ENCODE data around the gene EMILIN2. TPM values are rescaled to one million over a fixed set of nuclear protein-coding genes. Genes with fewer than 3 reads are reported as not detected.

EMILIN2 gene
- polyA plus RNA-seq, 1 donor (not counting 4 experiments of a cell fraction or from before 2014, with no cell fraction given), result 0.07 TPM

- Histone ChIP-seq H3K4me1 (ENCODE audit: control insufficient read depth, extremely low read depth, insufficient read depth, low read length) (no peaks in the 10 kb centered on the region), H2AFZ (ENCODE audit: control insufficient read depth, low read length) (no peak overlapping the region), H3K36me3 (ENCODE audit: control insufficient read depth in 2 of 2, extremely low read depth in 1 of 2, insufficient read depth in 2 of 2, low read length in 2 of 2) (peaks cover 0 to 3% of the 10 kb centered on the region in 2 experiments), H3K9me1 (ENCODE audit: control insufficient read depth, extremely low read depth, insufficient read depth, low read length) (no peaks in the 10 kb centered on the region), H4K20me1 (ENCODE audit: control insufficient read depth, extremely low read depth, insufficient read depth, low read length) (no peaks in the 10 kb centered on the region), H3K9me3 (ENCODE audit: control insufficient read depth, low read depth, low read length) (no peaks in the 10 kb centered on the region), H3K4me3 (ENCODE audit: control insufficient read depth in 2 of 3, extremely low read depth in 1 of 3, insufficient read depth in 2 of 3, low read depth in 1 of 3, low read length in 3 of 3) (no peak overlapping the region), H3K4me2 (ENCODE audit: control insufficient read depth, extremely low read depth, insufficient read depth, low read depth, low read length) (no peak overlapping the region), H3K27me3 (ENCODE audit: control insufficient read depth, extremely low read depth, insufficient read depth, low read length) (no peaks in the 10 kb centered on the region), H3K27ac (ENCODE audit: control insufficient read depth, insufficient read depth, low read length) (no peak overlapping the region), H3K79me2 (ENCODE audit: control insufficient read depth, insufficient read depth, low read length) (no peaks in the 10 kb centered on the region), H3K9ac (ENCODE audit: control insufficient read depth, extremely low read depth, insufficient read depth, low read length) (no peak overlapping the region)
- no peak for DNase-seq (ENCODE audit: low read depth, low spot score)
- dilution Hi-C loops (cut with MboI; ENCODE audit: extremely low pct_ligation_motif_present, low sequenced_read_pairs), result no loop called here
- TF ChIP-seq EZH2 (IDR thresholded peaks at IDR 0.05; ENCODE audit: low read length) (no peak), CTCF (optimal IDR thresholded peaks at IDR 0.05 in 1 of 3, IDR thresholded peaks at IDR 0.05 in 1 of 3, conservative IDR thresholded peaks at IDR 0.05 in 1 of 3; ENCODE audit: extremely low read depth in 1 of 3, insufficient read depth in 2 of 3, low read length in 3 of 3) (no peak)
- FAIRE-seq, result no peak
Measured at GRCh38 chr18:2926528-2926927, 79.7 kb downstream of the EMILIN2 start.

GRCh38 chr18:2927745-2928144 lies 80.9 kb downstream of the EMILIN2 start:
- H3K4me1 ChIP-seq (ENCODE audit: control insufficient read depth, extremely low read depth, insufficient read depth, low read length), result no peaks in the 10 kb centered on the region
- H3K4me3 ChIP-seq (ENCODE audit: control insufficient read depth in 2 of 3, extremely low read depth in 1 of 3, insufficient read depth in 2 of 3, low read depth in 1 of 3, low read length in 3 of 3), result no peak overlapping the region
- no peaks in the 10 kb centered on the region for H3K79me2 ChIP-seq (ENCODE audit: control insufficient read depth, insufficient read depth, low read length)
- DNase-seq (ENCODE audit: low read depth, low spot score) (no peak), FAIRE-seq (no peak)
- no peaks in the 10 kb centered on the region for H4K20me1 ChIP-seq (ENCODE audit: control insufficient read depth, extremely low read depth, insufficient read depth, low read length)
- H3K4me2 ChIP-seq (ENCODE audit: control insufficient read depth, extremely low read depth, insufficient read depth, low read depth, low read length), result no peak overlapping the region
- H3K9me3 ChIP-seq (ENCODE audit: control insufficient read depth, low read depth, low read length), result no peaks in the 10 kb centered on the region
- H3K36me3 ChIP-seq (ENCODE audit: control insufficient read depth in 2 of 2, extremely low read depth in 1 of 2, insufficient read depth in 2 of 2, low read length in 2 of 2), result peaks cover 0 to 5% of the 10 kb centered on the region in 2 experiments
- H3K9ac ChIP-seq (ENCODE audit: control insufficient read depth, extremely low read depth, insufficient read depth, low read length), result no peak overlapping the region
- H3K27me3 ChIP-seq (ENCODE audit: control insufficient read depth, extremely low read depth, insufficient read depth, low read length), result no peaks in the 10 kb centered on the region
- dilution Hi-C loops (cut with MboI; ENCODE audit: extremely low pct_ligation_motif_present, low sequenced_read_pairs), result no loop called here
- TF ChIP-seq EZH2 (IDR thresholded peaks at IDR 0.05; ENCODE audit: low read length) (no peak), CTCF (optimal IDR thresholded peaks at IDR 0.05 in 1 of 3, IDR thresholded peaks at IDR 0.05 in 1 of 3, conservative IDR thresholded peaks at IDR 0.05 in 1 of 3; ENCODE audit: extremely low read depth in 1 of 3, insufficient read depth in 2 of 3, low read length in 3 of 3) (no peak)
- H3K9me1 ChIP-seq (ENCODE audit: control insufficient read depth, extremely low read depth, insufficient read depth, low read length), result no peaks in the 10 kb centered on the region
- H3K27ac ChIP-seq (ENCODE audit: control insufficient read depth, insufficient read depth, low read length), result no peak overlapping the region
- no peak overlapping the region for H2AFZ ChIP-seq (ENCODE audit: control insufficient read depth, low read length)

Measured in keratinocyte (primary cell).